HepG2 (cell line): ENCODE data around the gene OGFOD3. TPM values are rescaled to one million over a fixed set of nuclear protein-coding genes. Genes with fewer than 3 reads are reported as not detected.

Experiments
- ATRX ChIP-seq: sonication (generic); formaldehyde crosslinking; IDR thresholded peaks from 2 replicates; pipeline ENCODE4 v1.4.0; 2020; ENCODE audit warnings: missing genetic modification reagents, borderline replicate concordance
- KLF9 ChIP-seq: IDR thresholded peaks from 2 replicates; pipeline ENCODE4 v1.6.1; 2016; ENCODE audit warnings: low read depth
- NBN ChIP-seq: fragments of 450-650 bp; conservative IDR thresholded peaks from 2 replicates; pipeline ENCODE4 v1.6.1; 2017
- PCBP1 ChIP-seq: fragments of 200-400 bp; formaldehyde crosslinking; IDR thresholded peaks from 2 replicates; pipeline ENCODE4 v1.6.1; 2017; ENCODE audit warnings: mild to moderate bottlenecking, low read depth, low read length, borderline replicate concordance
- RFX3 ChIP-seq: IDR thresholded peaks from 2 replicates; pipeline ENCODE4 v1.6.1; 2016; ENCODE audit warnings: missing biosample characterization, missing genetic modification reagents
- STAG1 ChIP-seq: sonication (generic); formaldehyde crosslinking; IDR thresholded peaks from 2 replicates; pipeline ENCODE4 v1.4.0; 2020; ENCODE audit warnings: missing genetic modification reagents
- TOE1 ChIP-seq: sonication (generic); formaldehyde crosslinking; IDR thresholded peaks from 2 replicates; pipeline ENCODE4 v1.4.0; 2020; ENCODE audit warnings: mild to moderate bottlenecking, missing genetic modification reagents
- ZFP36L1 ChIP-seq: sonication (generic); formaldehyde crosslinking; IDR thresholded peaks from 2 replicates; pipeline ENCODE4 v1.8.0; 2022; ENCODE audit warnings: mild to moderate bottlenecking, missing genetic modification reagents, moderate library complexity
- polyA plus RNA-seq, 8 experiments: library from polyadenylated mRNA; depleted of rRNA in 3 of 8; stranded (reverse) in 7 of 8; unstranded in 1 of 8; fragments of >200 nt; fragmentation: Illumina TruSeq in 4 of 8; extraction: Trizol in 4 of 8; gene quantifications; 2 replicates each; pipeline versions ENCODE4 v1.2.1 to v1.2.3, GENCODE V29; 2011 to 2016; ENCODE audit warnings: low read depth in 4 of 8, missing spikeins in 1 of 8, mixed read lengths in 1 of 8; ENCODE audit not compliant: insufficient read depth in 1 of 8
- total RNA-seq, 5 experiments: library from RNA; depleted of rRNA; stranded (reverse); fragments of >200 nt; fragmentation: Illumina TruSeq; extraction: Trizol; gene quantifications; 2 replicates each; pipeline ENCODE4 v1.2.3, GENCODE V29; 2016; ENCODE audit warnings: low read depth in 1 of 5
- TF ChIP-seq, protein P1 (sequence below): sonication (generic); formaldehyde crosslinking; IDR thresholded peaks from 2 replicates; pipeline ENCODE4 v1.9.0; 2022; ENCODE audit warnings: missing genetic modification reagents, mild to moderate bottlenecking, borderline replicate concordance
- TF ChIP-seq, protein P2 (sequence below): sonication (generic); formaldehyde crosslinking; IDR thresholded peaks from 2 replicates; pipeline ENCODE4 v1.4.0; 2020; ENCODE audit warnings: mild to moderate bottlenecking, missing genetic modification reagents
- TF ChIP-seq, protein P3 (sequence below): sonication (generic); formaldehyde crosslinking; conservative IDR thresholded peaks from 2 replicates; pipeline ENCODE4 v1.5.0; 2020; ENCODE audit warnings: missing genetic modification reagents
- TF ChIP-seq, protein P4 (sequence below): conservative IDR thresholded peaks from 2 replicates; pipeline ENCODE4 v1.6.1; 2018; ENCODE audit warnings: missing genetic modification reagents
- TF ChIP-seq, protein P5 (sequence below), 2 experiments: sonication (generic) in 1 of 2; formaldehyde crosslinking in 1 of 2; IDR thresholded peaks; 2 replicates each; pipeline versions ENCODE4 v1.4.0 to v1.6.1; 2018 to 2020; ENCODE audit warnings: missing genetic modification reagents in 2 of 2, borderline replicate concordance in 1 of 2, low read depth in 1 of 2, mild to moderate bottlenecking in 1 of 2, missing biosample characterization in 1 of 2

The OGFOD3 gene
- total and polyA plus RNA-seq, 2 of the 13 experiments (the other 11 are each of a cell fraction or from before 2014, with no cell fraction given), result 40.0 to 42.1 TPM

DNA sequence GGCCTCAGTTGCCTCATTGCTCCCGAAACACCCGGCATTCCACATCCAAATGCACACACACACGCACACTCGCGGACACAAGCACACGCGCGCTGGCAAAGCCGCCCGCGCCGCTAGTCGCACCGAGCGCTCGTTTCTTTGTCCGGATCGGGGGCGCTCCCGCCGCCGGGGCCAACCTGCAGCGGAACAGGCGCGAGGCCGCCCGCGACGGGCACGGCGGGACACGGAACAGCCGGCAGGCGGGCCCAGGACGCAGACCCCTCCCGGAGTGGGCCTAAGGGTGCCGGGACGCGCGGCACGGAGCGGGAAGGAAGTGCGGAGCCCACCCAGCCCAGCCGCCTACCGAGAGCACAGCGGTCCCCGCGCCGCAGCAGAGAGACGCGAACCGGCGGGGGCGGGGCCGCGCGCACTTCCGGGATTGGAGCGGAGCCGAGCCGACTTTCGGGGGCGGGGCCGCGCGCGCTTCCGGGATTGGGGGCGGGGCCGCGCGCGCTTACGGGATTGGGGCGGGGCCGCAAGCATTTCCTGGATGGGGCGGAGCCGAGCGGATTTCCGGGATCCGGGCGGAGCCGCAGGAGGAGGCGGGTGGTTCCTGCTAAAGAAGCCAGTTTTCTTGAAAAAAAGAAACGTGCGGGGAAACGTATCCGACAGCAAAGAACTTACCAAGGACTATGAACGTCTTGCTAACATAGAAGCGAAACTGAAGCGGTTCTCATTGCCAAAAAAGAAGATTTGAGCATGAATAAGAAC lies 32.1 kb upstream of the OGFOD3 start, which contains the start of gene CYBC1 (continued):
- TF ChIP-seq, protein P1, sequence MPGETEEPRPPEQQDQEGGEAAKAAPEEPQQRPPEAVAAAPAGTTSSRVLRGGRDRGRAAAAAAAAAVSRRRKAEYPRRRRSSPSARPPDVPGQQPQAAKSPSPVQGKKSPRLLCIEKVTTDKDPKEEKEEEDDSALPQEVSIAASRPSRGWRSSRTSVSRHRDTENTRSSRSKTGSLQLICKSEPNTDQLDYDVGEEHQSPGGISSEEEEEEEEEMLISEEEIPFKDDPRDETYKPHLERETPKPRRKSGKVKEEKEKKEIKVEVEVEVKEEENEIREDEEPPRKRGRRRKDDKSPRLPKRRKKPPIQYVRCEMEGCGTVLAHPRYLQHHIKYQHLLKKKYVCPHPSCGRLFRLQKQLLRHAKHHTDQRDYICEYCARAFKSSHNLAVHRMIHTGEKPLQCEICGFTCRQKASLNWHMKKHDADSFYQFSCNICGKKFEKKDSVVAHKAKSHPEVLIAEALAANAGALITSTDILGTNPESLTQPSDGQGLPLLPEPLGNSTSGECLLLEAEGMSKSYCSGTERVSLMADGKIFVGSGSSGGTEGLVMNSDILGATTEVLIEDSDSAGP (CRISPR knock-in tag), result peak; percentile 75; the same call in 1 of the 2 replicates
- TF ChIP-seq, protein P2, sequence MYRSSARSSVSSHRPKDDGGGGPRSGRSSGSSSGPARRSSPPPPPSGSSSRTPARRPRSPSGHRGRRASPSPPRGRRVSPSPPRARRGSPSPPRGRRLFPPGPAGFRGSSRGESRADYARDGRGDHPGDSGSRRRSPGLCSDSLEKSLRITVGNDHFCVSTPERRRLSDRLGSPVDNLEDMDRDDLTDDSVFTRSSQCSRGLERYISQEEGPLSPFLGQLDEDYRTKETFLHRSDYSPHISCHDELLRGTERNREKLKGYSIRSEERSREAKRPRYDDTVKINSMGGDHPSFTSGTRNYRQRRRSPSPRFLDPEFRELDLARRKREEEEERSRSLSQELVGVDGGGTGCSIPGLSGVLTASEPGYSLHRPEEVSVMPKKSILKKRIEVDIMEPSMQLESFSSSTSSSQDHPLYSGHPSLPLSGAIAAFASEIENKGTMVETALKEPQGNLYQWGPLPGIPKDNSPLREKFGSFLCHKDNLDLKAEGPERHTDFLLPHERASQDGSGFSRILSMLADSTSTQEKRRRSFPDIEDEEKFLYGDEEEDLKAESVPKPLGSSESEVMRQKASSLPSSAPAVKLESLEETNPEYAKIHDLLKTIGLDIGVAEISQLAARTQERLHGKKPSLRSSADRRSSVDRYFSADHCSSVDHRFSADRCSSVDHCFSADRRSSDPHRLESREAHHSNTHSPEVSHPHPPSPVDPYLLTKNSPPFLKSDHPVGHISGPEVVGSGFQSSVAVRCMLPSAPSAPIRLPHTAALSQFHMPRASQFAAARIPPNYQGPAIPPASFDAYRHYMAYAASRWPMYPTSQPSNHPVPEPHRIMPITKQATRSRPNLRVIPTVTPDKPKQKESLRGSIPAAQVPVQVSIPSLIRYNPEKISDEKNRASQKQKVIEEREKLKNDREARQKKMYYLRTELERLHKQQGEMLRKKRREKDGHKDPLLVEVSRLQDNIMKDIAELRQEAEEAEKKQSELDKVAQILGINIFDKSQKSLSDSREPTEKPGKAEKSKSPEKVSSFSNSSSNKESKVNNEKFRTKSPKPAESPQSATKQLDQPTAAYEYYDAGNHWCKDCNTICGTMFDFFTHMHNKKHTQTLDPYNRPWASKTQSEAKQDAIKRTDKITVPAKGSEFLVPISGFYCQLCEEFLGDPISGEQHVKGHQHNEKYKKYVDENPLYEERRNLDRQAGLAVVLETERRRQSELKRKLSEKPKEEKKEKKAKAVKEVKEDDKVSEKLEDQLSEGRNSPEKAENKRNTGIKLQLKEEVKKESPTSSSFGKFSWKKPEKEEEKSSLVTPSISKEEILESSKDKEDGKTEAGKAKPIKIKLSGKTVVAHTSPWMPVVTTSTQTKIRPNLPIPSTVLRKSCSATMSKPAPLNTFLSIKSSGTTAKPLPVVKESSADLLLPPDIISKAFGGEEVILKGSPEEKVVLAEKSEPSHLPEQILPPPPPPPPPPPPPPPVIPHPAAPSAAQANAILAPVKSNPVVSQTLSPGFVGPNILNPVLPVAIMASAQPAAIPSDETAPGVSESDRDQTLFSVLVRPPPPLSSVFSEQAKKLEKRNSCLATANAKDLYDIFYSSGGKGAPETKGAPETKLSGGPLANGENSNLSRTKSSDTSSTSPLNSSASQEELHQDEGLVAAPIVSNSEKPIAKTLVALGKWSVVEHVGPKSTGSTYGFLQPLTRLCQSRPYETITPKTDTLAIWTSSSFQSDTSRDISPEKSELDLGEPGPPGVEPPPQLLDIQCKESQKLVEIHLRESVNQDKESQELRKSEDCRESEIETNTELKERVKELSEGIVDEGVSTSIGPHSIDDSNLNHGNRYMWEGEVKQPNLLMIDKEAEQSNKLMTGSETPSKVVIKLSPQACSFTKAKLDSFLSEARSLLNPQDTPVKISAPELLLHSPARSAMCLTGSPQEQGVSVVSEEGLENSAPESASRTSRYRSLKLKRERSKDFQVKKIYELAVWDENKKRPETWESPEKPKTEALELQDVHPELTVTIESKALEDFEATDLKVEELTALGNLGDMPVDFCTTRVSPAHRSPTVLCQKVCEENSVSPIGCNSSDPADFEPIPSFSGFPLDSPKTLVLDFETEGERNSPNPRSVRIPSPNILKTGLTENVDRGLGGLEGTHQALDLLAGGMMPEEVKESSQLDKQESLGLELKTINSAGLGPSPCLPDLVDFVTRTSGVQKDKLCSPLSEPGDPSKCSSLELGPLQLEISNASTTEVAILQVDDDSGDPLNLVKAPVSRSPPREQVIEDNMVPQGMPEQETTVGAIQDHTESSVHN (CRISPR knock-in tag), result 0 out of 2 replicates have a peak, but pooled peaks have one; percentile 36
- TF ChIP-seq KLF9 (CRISPR knock-in tag) (no peak), ZFP36L1 (CRISPR knock-in tag) (0 out of 2 replicates have a peak, but pooled peaks have one; percentile 64), NBN (no peak), ATRX (CRISPR knock-in tag) (no peak), PCBP1 (no peak), TOE1 (no peak), RFX3 (CRISPR knock-in tag) (no peak), STAG1 (no peak; the same call in 1 of the 2 replicates)
- TF ChIP-seq, protein P3, sequence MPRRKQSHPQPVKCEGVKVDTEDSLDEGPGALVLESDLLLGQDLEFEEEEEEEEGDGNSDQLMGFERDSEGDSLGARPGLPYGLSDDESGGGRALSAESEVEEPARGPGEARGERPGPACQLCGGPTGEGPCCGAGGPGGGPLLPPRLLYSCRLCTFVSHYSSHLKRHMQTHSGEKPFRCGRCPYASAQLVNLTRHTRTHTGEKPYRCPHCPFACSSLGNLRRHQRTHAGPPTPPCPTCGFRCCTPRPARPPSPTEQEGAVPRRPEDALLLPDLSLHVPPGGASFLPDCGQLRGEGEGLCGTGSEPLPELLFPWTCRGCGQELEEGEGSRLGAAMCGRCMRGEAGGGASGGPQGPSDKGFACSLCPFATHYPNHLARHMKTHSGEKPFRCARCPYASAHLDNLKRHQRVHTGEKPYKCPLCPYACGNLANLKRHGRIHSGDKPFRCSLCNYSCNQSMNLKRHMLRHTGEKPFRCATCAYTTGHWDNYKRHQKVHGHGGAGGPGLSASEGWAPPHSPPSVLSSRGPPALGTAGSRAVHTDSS (CRISPR knock-in tag), result peak; percentile 92
- TF ChIP-seq, protein P4, sequence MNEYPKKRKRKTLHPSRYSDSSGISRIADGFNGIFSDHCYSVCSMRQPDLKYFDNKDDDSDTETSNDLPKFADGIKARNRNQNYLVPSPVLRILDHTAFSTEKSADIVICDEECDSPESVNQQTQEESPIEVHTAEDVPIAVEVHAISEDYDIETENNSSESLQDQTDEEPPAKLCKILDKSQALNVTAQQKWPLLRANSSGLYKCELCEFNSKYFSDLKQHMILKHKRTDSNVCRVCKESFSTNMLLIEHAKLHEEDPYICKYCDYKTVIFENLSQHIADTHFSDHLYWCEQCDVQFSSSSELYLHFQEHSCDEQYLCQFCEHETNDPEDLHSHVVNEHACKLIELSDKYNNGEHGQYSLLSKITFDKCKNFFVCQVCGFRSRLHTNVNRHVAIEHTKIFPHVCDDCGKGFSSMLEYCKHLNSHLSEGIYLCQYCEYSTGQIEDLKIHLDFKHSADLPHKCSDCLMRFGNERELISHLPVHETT (CRISPR knock-in tag), result peak; percentile 93
- TF ChIP-seq, protein P5, sequence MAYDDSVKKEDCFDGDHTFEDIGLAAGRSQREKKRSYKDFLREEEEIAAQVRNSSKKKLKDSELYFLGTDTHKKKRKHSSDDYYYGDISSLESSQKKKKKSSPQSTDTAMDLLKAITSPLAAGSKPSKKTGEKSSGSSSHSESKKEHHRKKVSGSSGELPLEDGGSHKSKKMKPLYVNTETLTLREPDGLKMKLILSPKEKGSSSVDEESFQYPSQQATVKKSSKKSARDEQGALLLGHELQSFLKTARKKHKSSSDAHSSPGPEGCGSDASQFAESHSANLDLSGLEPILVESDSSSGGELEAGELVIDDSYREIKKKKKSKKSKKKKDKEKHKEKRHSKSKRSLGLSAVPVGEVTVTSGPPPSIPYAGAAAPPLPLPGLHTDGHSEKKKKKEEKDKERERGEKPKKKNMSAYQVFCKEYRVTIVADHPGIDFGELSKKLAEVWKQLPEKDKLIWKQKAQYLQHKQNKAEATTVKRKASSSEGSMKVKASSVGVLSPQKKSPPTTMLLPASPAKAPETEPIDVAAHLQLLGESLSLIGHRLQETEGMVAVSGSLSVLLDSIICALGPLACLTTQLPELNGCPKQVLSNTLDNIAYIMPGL (CRISPR knock-in tag; IDR thresholded peaks at IDR 0.05; ENCODE audit: borderline replicate concordance in 1 of 2, low read depth in 1 of 2), result peak; percentile 82 to 85; a peak in 3 of 4 replicates
